Neural crest cell (in vitro differentiated cells): ENCODE data around the gene GPR22. TPM values are rescaled to one million over a fixed set of nuclear protein-coding genes. Genes with fewer than 3 reads are reported as not detected.

Source experiments
- DNase-seq: peaks from one replicate; pipeline ENCODE4 v3.0.0; 2021; ENCODE audit warnings: low read depth, mixed read lengths, low spot score
- H3K27ac Mint-ChIP-seq: one replicate; pipeline ENCODE4 v1.8.0; 2021; ENCODE audit warnings: mild to moderate bottlenecking, mixed read lengths; ENCODE audit not compliant: unreplicated experiment
- H3K27me3 Mint-ChIP-seq: 2 replicates; pipeline ENCODE4 v1.8.0; 2021; ENCODE audit warnings: low read depth, mild to moderate bottlenecking, mixed read lengths
- H3K36me3 Mint-ChIP-seq: 2 replicates; pipeline ENCODE4 v1.8.0; 2021; ENCODE audit warnings: low read depth, mild to moderate bottlenecking, mixed read lengths
- H3K4me1 Mint-ChIP-seq: 2 replicates; pipeline ENCODE4 v1.8.0; 2021; ENCODE audit warnings: mixed read lengths
- H3K4me3 Mint-ChIP-seq: one replicate; pipeline ENCODE4 v1.8.0; 2021; ENCODE audit warnings: mild to moderate bottlenecking, mixed read lengths
- H3K9me3 Mint-ChIP-seq: 2 replicates; pipeline ENCODE4 v1.8.0; 2021; ENCODE audit warnings: mixed read lengths
- CTCF ChIP-seq: fragments of 200-600 bp; sonication (generic); conservative IDR thresholded peaks from 2 replicates; pipeline ENCODE4 v1.5.0; 2021; ENCODE audit warnings: antibody characterized with exemption, mild to moderate bottlenecking
- total RNA-seq: library from RNA; stranded (reverse); gene quantifications from 2 replicates; pipeline ENCODE4 v1.2.1, GENCODE V29; 2021

Gene GPR22
- total RNA-seq, 1 donor from 2014 or later, result 0.07 TPM

GRCh38 chr7:107467972-107468371 lies 1.9 kb upstream of the GPR22 start:
- no peak overlapping the region for H3K4me3 Mint-ChIP-seq
- H3K36me3 Mint-ChIP-seq, result no peaks in the 10 kb centered on the region
- H3K27ac Mint-ChIP-seq, result no peak overlapping the region
- no peaks in the 10 kb centered on the region for H3K9me3 Mint-ChIP-seq
- peaks cover 15% of the 10 kb centered on the region for H3K4me1 Mint-ChIP-seq
- H3K27me3 Mint-ChIP-seq, result no peaks in the 10 kb centered on the region
- no peak for TF ChIP-seq CTCF
- DNase-seq, result no peak

GRCh38 chr7:107468824-107469223 lies 1.0 kb upstream of the GPR22 start:
- no peak for TF ChIP-seq CTCF
- Mint-ChIP-seq H3K4me3 (no peak overlapping the region), H3K27me3 (no peaks in the 10 kb centered on the region), H3K9me3 (no peaks in the 10 kb centered on the region), H3K27ac (no peak overlapping the region), H3K4me1 (peaks cover 10% of the 10 kb centered on the region), H3K36me3 (no peaks in the 10 kb centered on the region)
- DNase-seq, result no peak

- Mint-ChIP-seq H3K9me3 (no peaks in the 10 kb centered on the region), H3K27ac (no peak overlapping the region), H3K4me1 (peaks cover 17% of the 10 kb centered on the region), H3K4me3 (no peak overlapping the region), H3K36me3 (no peaks in the 10 kb centered on the region), H3K27me3 (no peaks in the 10 kb centered on the region)
- TF ChIP-seq CTCF, result no peak
- DNase-seq, result no peak
Observed at GRCh38 chr7:107471292-107472070, 1.6 kb downstream of the GPR22 start.

GRCh38 chr7:107472116-107472515 lies 2.3 kb downstream of the GPR22 start:
- peaks cover 17% of the 10 kb centered on the region for H3K4me1 Mint-ChIP-seq
- H3K4me3 Mint-ChIP-seq, result no peak overlapping the region
- DNase-seq, result no peak
- TF ChIP-seq CTCF, result no peak
- H3K36me3 Mint-ChIP-seq, result no peaks in the 10 kb centered on the region
- no peak overlapping the region for H3K27ac Mint-ChIP-seq
- H3K27me3 Mint-ChIP-seq, result no peaks in the 10 kb centered on the region
- no peaks in the 10 kb centered on the region for H3K9me3 Mint-ChIP-seq

- H3K9me3 Mint-ChIP-seq, result no peaks in the 10 kb centered on the region
- no peaks in the 10 kb centered on the region for H3K36me3 Mint-ChIP-seq
- no peak for TF ChIP-seq CTCF
Observed at GRCh38 chr7:107474104-107474521, 4.3 kb downstream of the GPR22 start.

More at GRCh38 chr7:107474104-107474521, 4.3 kb downstream of the GPR22 start:
- Mint-ChIP-seq H3K27ac (no peak overlapping the region), H3K27me3 (no peaks in the 10 kb centered on the region), H3K4me1 (peaks cover 17% of the 10 kb centered on the region), H3K4me3 (no peak overlapping the region)
- no peak for DNase-seq
